ENCODE results near the gene RGS8. TPM values are rescaled to one million over a fixed set of nuclear protein-coding genes. Genes with fewer than 3 reads are reported as not detected.

Gene RGS8
- total and polyA plus RNA-seq, 2 of the 4 experiments (the other 2 are of a cell fraction), result not detected

GRCh38 chr1:182641561-182641960, 42.8 kb downstream of the RGS8 start:
- ATAC-seq (ENCODE audit: low read depth), result no peak
- H3K4me3 ChIP-seq (ENCODE audit: insufficient read depth, low read depth, low read length), result no peak overlapping the region
- no peak overlapping the region for H2AFZ ChIP-seq (replicated peaks; ENCODE audit: low read length, poor library complexity)
- no peak overlapping the region for H3K9ac ChIP-seq (ENCODE audit: low read depth, low read length)
- POLR2A ChIA-PET (ENCODE audit: unreplicated experiment), result no interaction called here
- intact Hi-C loops (cut with micrococcal nuclease) (no loop called here), dilution Hi-C loops (cut with HindIII; ENCODE audit: low sequenced_read_pairs, unreplicated experiment) (no loop called here), in situ Hi-C loops (cut with MboI; ENCODE audit: low sequenced_read_pairs) (no loop called here)
- no peak overlapping the region for H3K56ac ChIP-seq (ENCODE audit: extremely low read depth, insufficient read depth, low read length)
- H2AK5ac ChIP-seq (ENCODE audit: low read depth, low read length), result no peak overlapping the region
- H3K9me1 ChIP-seq (ENCODE audit: insufficient read depth, low read length), result no peaks in the 10 kb centered on the region
- no peak overlapping the region for H3K4ac ChIP-seq (ENCODE audit: low read depth, low read length)
- no peak overlapping the region for H2BK20ac ChIP-seq (ENCODE audit: low read depth, low read length)
- H2BK120ac ChIP-seq (ENCODE audit: low read depth, low read length), result no peak overlapping the region
- H3K9me3 ChIP-seq (ENCODE audit: control insufficient read depth, insufficient read depth, low read length), result no peaks in the 10 kb centered on the region
- no peak overlapping the region for H2BK5ac ChIP-seq (ENCODE audit: low read depth, low read length, poor library complexity, severe bottlenecking)
- no peak overlapping the region for H2BK15ac ChIP-seq (ENCODE audit: low read depth, low read length)
- H4K5ac ChIP-seq (ENCODE audit: low read depth, low read length), result no peak overlapping the region
- no peak overlapping the region for H4K91ac ChIP-seq (ENCODE audit: insufficient read depth, low read depth, low read length)
- no TSS peak for BruUV-seq (replicated peaks)
- WGBS, 2 experiments (ENCODE audit: extremely low coverage in 2 of 2, insufficient read length in 1 of 2), result no CpG with 5 or more reads among the region's 5 CpGs
- peaks cover 7% of the 10 kb centered on the region for H3K27me3 ChIP-seq (ENCODE audit: control insufficient read depth, insufficient read depth, low read length)
- no peak overlapping the region for H3K27ac ChIP-seq (ENCODE audit: insufficient read depth, low read length)
- no peaks in the 10 kb centered on the region for H4K20me1 ChIP-seq (ENCODE audit: insufficient read depth, low read length)
- no peak overlapping the region for H4K8ac ChIP-seq (ENCODE audit: low read depth in 2 of 2, low read length in 2 of 2)
- TF ChIP-seq SMC3 (IDR thresholded peaks at IDR 0.05; ENCODE audit: low read depth, low read length), result no peak
- no peak for TF ChIP-seq CHD1 (IDR thresholded peaks at IDR 0.05; ENCODE audit: low read depth, low read length)
- TF ChIP-seq MAZ (IDR thresholded peaks at IDR 0.05; ENCODE audit: borderline replicate concordance, low read depth, low read length), result no peak
- TF ChIP-seq FOS (IDR thresholded peaks at IDR 0.05; ENCODE audit: low read depth, low read length), result no peak
- no peak for TF ChIP-seq CTCF (conservative IDR thresholded peaks at IDR 0.05; ENCODE audit: low read depth, low read length)
- TF ChIP-seq MAFK (IDR thresholded peaks at IDR 0.05; ENCODE audit: low read depth, low read length), result no peak
- TF ChIP-seq MXI1 (IDR thresholded peaks at IDR 0.05; ENCODE audit: borderline replicate concordance, low read depth, low read length), result no peak
- no peak for TF ChIP-seq POLR2A (IDR thresholded peaks at IDR 0.05; ENCODE audit: low read depth, low read length)
- TF ChIP-seq RAD21 (IDR thresholded peaks at IDR 0.05; ENCODE audit: low read length), result no peak
- TF ChIP-seq CEBPB (IDR thresholded peaks at IDR 0.05; ENCODE audit: low read depth, low read length), result no peak
- TF ChIP-seq NFE2L2 (IDR thresholded peaks at IDR 0.05; ENCODE audit: low read depth, low read length), result no peak
- no peak for TF ChIP-seq RFX5 (IDR thresholded peaks at IDR 0.05; ENCODE audit: low read depth, low read length)
- no peak for TF ChIP-seq BHLHE40 (IDR thresholded peaks at IDR 0.05; ENCODE audit: low read depth, low read length)
- TF ChIP-seq, protein P1, sequence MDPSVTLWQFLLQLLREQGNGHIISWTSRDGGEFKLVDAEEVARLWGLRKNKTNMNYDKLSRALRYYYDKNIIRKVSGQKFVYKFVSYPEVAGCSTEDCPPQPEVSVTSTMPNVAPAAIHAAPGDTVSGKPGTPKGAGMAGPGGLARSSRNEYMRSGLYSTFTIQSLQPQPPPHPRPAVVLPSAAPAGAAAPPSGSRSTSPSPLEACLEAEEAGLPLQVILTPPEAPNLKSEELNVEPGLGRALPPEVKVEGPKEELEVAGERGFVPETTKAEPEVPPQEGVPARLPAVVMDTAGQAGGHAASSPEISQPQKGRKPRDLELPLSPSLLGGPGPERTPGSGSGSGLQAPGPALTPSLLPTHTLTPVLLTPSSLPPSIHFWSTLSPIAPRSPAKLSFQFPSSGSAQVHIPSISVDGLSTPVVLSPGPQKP (IDR thresholded peaks at IDR 0.05; ENCODE audit: borderline replicate concordance, low read depth, low read length), result no peak
- TF ChIP-seq, protein P2, sequence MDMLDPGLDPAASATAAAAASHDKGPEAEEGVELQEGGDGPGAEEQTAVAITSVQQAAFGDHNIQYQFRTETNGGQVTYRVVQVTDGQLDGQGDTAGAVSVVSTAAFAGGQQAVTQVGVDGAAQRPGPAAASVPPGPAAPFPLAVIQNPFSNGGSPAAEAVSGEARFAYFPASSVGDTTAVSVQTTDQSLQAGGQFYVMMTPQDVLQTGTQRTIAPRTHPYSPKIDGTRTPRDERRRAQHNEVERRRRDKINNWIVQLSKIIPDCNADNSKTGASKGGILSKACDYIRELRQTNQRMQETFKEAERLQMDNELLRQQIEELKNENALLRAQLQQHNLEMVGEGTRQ (IDR thresholded peaks at IDR 0.05; ENCODE audit: low read depth, low read length), result no peak
- no peak for TF ChIP-seq RCOR1 (IDR thresholded peaks at IDR 0.05; ENCODE audit: insufficient replicate concordance, low read length)
- no peak overlapping the region for H3K4me2 ChIP-seq (ENCODE audit: low read depth, low read length)
- no peak overlapping the region for H3K14ac ChIP-seq (replicated peaks; ENCODE audit: low read depth, low read length)
- H2AK9ac ChIP-seq (replicated peaks; ENCODE audit: low read depth, low read length, poor library complexity), result no peak overlapping the region
- H3K36me3 ChIP-seq (ENCODE audit: control insufficient read depth, insufficient read depth, low read length), result no peaks in the 10 kb centered on the region
- H3K18ac ChIP-seq (ENCODE audit: low read depth, low read length), result no peak overlapping the region
- no peak for DNase-seq
- CTCF ChIA-PET, result no interaction called here
- H3K23ac ChIP-seq (ENCODE audit: low read depth, low read length), result no peak overlapping the region
- no peaks in the 10 kb centered on the region for H3K4me1 ChIP-seq (ENCODE audit: control insufficient read depth, insufficient read depth, low read length)
- H3K79me1 ChIP-seq (ENCODE audit: low read depth in 1 of 2, low read length in 2 of 2), result no peaks in the 10 kb centered on the region

All from IMR-90 (cell line).